ENCODE data around the gene ABCD1. TPM values are rescaled to one million over a fixed set of nuclear protein-coding genes. Genes with fewer than 3 reads are reported as not detected.

Gene ABCD1
- total and polyA plus RNA-seq, 2 donors from 2014 or later = 5.2 to 13.7 TPM

DNA sequence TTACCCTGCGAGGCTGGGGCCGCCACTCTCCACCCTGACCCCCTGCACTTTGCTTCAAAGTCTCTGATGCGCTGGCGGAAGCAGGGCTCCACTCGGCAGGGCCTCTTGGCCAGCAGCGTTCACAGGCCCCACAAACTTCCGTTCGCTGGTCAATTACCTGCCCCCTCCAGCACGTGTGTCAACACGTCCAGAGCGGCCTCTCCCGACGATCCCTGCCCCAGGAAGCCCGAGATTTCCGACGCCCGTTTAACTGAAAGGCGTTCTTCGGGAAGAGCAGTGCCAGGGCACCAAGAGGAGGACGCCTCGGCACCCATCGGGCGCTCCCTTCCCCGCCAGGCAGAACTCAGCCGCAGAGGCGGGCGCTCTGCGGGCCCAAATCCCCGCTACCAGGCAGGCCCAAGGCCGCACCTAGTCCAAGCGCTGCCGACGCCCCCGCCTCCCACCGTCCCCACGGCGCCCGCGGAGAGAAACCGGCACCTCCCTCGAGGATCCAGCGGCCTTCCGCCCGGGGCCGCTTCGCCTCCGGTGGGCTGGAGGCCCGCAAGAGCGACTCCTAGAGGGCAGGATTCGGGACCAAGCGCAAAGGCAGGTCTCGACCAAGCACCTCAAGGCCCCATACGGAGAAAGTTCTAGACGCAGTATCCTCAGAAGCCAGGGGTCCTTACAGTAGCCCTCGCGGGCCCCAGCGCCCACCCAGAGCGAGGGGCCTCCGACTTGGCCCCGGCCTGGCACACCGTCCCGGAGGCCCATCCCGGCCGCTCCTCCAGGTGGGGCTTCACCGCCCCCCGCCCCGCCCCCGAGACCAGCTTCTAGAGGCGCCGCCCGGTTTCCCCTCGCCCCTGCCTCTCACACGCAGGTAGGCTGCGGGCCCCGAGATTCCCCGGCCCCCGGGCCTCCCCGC is 1.1 kb upstream of the ABCD1 start:
- Histone ChIP-seq H3K9me3 (ENCODE audit: control insufficient read depth in 2 of 3, insufficient read depth in 1 of 3, low read length in 3 of 3) (no peaks in the 10 kb centered on the region), H3K27ac (ENCODE audit: low read depth in 2 of 2, low read length in 2 of 2) (peak overlapping the region; percentile 71 to 72), H3K9ac (ENCODE audit: low read length in 3 of 3) (peak overlapping the region in 1 of 3 donors; percentile 41), H3K4me1 (ENCODE audit: control insufficient read depth in 2 of 3, insufficient read depth in 2 of 3, low read depth in 1 of 3, low read length in 3 of 3) (peaks cover 0 to 36% (median 8%) of the 10 kb centered on the region in 3 donors), H3K4me3 (ENCODE audit: low read length in 3 of 3) (peak overlapping the region; percentile 53 to 63 (median 58)), H3K36me3 (ENCODE audit: control insufficient read depth in 2 of 3, insufficient read depth in 3 of 3, low read length in 3 of 3) (peaks cover 2 to 14% (median 11%) of the 10 kb centered on the region in 3 donors), H3K27me3 (ENCODE audit: control insufficient read depth, insufficient read depth, low read length) (no peaks in the 10 kb centered on the region)
- intact Hi-C loops (cut with DNase I) = no loop called here
- FAIRE-seq (no peak), DNase-seq (peak in 4 of 5 donors; percentile 50 to 81 (median 56))
- peak; percentile 10 for TF ChIP-seq CTCF (IDR thresholded peaks at IDR 0.05; ENCODE audit: borderline replicate concordance, extremely low read depth, insufficient read depth)

DNA sequence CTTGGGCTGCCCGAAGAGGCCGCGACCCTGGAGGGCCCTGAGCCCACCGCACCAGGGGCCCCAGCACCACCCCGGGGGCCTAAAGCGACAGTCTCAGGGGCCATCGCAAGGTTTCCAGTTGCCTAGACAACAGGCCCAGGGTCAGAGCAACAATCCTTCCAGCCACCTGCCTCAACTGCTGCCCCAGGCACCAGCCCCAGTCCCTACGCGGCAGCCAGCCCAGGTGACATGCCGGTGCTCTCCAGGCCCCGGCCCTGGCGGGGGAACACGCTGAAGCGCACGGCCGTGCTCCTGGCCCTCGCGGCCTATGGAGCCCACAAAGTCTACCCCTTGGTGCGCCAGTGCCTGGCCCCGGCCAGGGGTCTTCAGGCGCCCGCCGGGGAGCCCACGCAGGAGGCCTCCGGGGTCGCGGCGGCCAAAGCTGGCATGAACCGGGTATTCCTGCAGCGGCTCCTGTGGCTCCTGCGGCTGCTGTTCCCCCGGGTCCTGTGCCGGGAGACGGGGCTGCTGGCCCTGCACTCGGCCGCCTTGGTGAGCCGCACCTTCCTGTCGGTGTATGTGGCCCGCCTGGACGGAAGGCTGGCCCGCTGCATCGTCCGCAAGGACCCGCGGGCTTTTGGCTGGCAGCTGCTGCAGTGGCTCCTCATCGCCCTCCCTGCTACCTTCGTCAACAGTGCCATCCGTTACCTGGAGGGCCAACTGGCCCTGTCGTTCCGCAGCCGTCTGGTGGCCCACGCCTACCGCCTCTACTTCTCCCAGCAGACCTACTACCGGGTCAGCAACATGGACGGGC is 579 bp downstream of the ABCD1 start:
- Histone ChIP-seq H3K4me1 (ENCODE audit: control insufficient read depth in 2 of 3, insufficient read depth in 2 of 3, low read depth in 1 of 3, low read length in 3 of 3) (peaks cover 0 to 36% (median 8%) of the 10 kb centered on the region in 3 donors), H3K27me3 (ENCODE audit: control insufficient read depth, insufficient read depth, low read length) (no peaks in the 10 kb centered on the region), H3K9ac (ENCODE audit: low read length in 3 of 3) (no peak overlapping the region), H3K27ac (ENCODE audit: low read depth in 2 of 2, low read length in 2 of 2) (peak overlapping the region; percentile 59 to 76), H3K4me3 (ENCODE audit: low read length in 3 of 3) (peak overlapping the region in 2 of 3 donors; percentile 32 to 55), H3K36me3 (ENCODE audit: control insufficient read depth in 2 of 3, insufficient read depth in 3 of 3, low read length in 3 of 3) (peaks cover 0 to 5% (median under 1%) of the 10 kb centered on the region in 3 donors), H3K9me3 (ENCODE audit: control insufficient read depth in 2 of 3, insufficient read depth in 1 of 3, low read length in 3 of 3) (no peaks in the 10 kb centered on the region)
- intact Hi-C loops (cut with DNase I) = no loop called here
- no peak for FAIRE-seq
- no peak for TF ChIP-seq CTCF (IDR thresholded peaks at IDR 0.05; ENCODE audit: borderline replicate concordance, extremely low read depth, insufficient read depth)
- peak in 2 of 5 donors; percentile 62 to 75 for DNase-seq

- no peak for FAIRE-seq
- Histone ChIP-seq H3K27me3 (ENCODE audit: control insufficient read depth, insufficient read depth, low read length) (no peaks in the 10 kb centered on the region), H3K4me3 (ENCODE audit: low read length in 3 of 3) (no peak overlapping the region), H3K4me1 (ENCODE audit: control insufficient read depth in 2 of 3, insufficient read depth in 2 of 3, low read depth in 1 of 3, low read length in 3 of 3) (peaks cover 0 to 36% (median 8%) of the 10 kb centered on the region in 3 donors), H3K9me3 (ENCODE audit: control insufficient read depth in 2 of 3, insufficient read depth in 1 of 3, low read length in 3 of 3) (no peaks in the 10 kb centered on the region), H3K27ac (ENCODE audit: low read depth in 2 of 2, low read length in 2 of 2) (peak overlapping the region; percentile 40 to 74), H3K36me3 (ENCODE audit: control insufficient read depth in 2 of 3, insufficient read depth in 3 of 3, low read length in 3 of 3) (peaks cover 0 to under 1% (median 0%) of the 10 kb centered on the region in 3 donors), H3K9ac (ENCODE audit: low read length in 3 of 3) (no peak overlapping the region)
- intact Hi-C loops (cut with DNase I) = no loop called here
- peak in 1 of 5 donors; percentile 84 for DNase-seq
- TF ChIP-seq CTCF (IDR thresholded peaks at IDR 0.05; ENCODE audit: borderline replicate concordance, extremely low read depth, insufficient read depth) = no peak
Observed at GRCh38 chrX:153725832-153726285, 1.2 kb downstream of the ABCD1 start.
